ENCODE data around the gene NUDT5. TPM values are rescaled to one million over a fixed set of nuclear protein-coding genes. Genes with fewer than 3 reads are reported as not detected.
A peak's percentile ranks its signal among the peaks of the same experiment; 100 is the strongest.

NUDT5 gene
- total RNA-seq (2021; fragmentation: NEBNext Ultra II Directional; extraction: Animal tissue kit (Norgen Biotek cat#: 25700)) = 10 to 100 TPM; 49.4 to 59.7 (median 51.1) TPM
- long read RNA-seq, partial matches to known transcripts = 1 of 17 reads
- long read RNA-seq, other reads (novel, unspliced or antisense) = 16 of 17 reads

DNA sequence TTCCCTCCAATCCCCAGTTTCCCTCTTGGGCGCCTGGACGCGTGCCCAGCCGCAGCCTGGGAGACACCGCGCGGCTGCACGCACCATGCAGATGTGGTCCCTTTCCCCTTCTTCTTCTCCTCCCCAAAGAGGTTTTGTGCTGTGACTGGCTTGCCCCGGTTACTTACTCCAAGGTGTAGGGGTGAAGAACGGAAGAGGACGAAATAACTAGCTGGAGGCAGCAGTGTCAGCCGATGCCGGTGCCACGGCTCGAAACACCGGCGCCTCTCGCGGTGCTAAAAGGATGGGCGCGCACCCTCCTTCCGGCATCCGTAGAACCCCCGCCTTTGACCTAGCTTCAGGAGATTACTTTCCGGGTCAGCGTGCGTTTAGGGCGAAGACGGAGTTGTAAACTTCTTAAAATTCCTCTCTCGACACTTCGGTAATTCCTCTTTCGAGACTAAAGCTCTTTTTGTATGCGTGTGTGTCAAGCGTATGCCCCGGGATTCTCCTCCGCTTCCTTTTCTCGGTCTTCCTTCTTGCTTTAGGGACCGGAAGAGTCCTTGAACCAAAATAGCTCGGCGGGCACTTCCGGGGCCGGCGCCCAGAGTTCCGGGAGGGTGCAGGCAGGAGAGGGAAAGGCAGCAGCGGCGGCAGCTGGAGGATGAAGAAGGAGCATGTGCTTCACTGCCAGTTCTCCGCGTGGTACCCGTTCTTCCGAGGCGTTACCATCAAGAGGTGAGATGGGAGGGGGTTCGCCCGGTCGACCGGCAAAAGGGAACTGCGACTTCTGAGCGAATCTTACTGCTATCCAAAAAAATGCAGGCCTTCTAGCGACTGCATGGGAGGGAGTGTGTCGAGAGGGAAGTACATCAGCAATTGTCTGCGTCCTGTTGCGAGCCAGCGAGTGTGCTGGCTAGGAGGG, at the start of gene NUDT5, which contains the start of gene CDC123:
Gene NUDT5, minus strand, starts transcription at position 289 of the 904 bp plus-strand sequence. CDS start 9,600 bp downstream, outside the sequence.
Gene CDC123, plus strand, starts transcription at position 586 of the 904 bp plus-strand sequence. Its CDS starts 58 bp downstream, at position 644.
- peaks cover 50% of the 10 kb centered on the region for H3K4me1 Mint-ChIP-seq (ENCODE audit: low read depth)
- peaks cover 41% of the 10 kb centered on the region for H3K36me3 Mint-ChIP-seq (ENCODE audit: low read depth)
- peak; percentile 13; the same call in 1 of the 2 replicates for TF ChIP-seq CTCF (IDR thresholded peaks at IDR 0.05)
- H3K27ac Mint-ChIP-seq = peak within 1 kb of the TSS; percentile 98
- peak within 1 kb of the TSS; percentile 96 for H3K4me3 Mint-ChIP-seq
- H3K27me3 Mint-ChIP-seq (ENCODE audit: insufficient read depth) = no peaks in the 10 kb centered on the region
- H3K9me3 Mint-ChIP-seq = no peaks in the 10 kb centered on the region
- peak; percentile 82 for DNase-seq

DNA sequence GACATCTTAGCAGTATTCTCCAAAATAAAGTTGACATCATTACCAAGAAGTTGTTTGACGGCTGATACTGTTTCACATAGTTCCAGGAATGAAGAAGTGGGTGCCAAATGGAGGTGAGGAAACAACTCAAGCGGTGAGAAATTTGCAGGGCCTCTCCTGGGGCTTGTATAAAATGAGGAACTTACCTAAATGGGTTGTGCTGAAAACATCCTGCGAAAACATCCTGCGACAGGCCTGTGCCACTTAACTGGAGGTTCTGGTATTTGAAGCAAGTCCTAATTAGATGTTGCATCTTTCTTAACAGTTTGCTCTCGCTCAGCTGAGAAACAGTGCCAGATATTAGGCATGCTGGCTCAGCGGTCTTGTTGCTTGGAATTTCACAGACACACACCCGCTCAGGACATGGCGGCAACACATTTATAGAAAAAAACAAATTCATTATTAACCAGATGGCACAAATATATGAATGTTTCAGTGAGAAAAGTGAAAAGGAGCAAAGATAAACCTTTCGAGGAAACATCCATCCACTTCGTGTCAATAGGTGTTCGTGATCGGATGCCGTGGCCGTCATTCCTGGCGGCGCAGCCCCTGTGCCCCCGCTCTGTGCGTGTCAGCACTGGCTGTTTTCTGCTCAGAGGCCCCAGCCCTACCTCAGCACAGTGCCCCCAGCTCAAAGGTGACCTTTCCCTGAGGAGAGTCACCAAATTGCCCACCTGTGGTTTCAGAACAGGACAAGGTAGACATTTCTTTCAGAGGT, 48.4 kb upstream of the NUDT5 start:
- no peak for DNase-seq
- peaks cover 18% of the 10 kb centered on the region for H3K36me3 Mint-ChIP-seq (ENCODE audit: low read depth)
- no peaks in the 10 kb centered on the region for H3K9me3 Mint-ChIP-seq
- no peak overlapping the region for H3K4me3 Mint-ChIP-seq
- no peak for TF ChIP-seq CTCF (IDR thresholded peaks at IDR 0.05)
- no peak overlapping the region for H3K27ac Mint-ChIP-seq
- peaks cover 3% of the 10 kb centered on the region for H3K27me3 Mint-ChIP-seq (ENCODE audit: insufficient read depth)
- no peaks in the 10 kb centered on the region for H3K4me1 Mint-ChIP-seq (ENCODE audit: low read depth)

GRCh38 chr10:12241810-12242529, 46.3 kb upstream of the NUDT5 start:
- Mint-ChIP-seq H3K9me3 (no peaks in the 10 kb centered on the region), H3K4me3 (no peak overlapping the region), H3K27me3 (ENCODE audit: insufficient read depth) (no peaks in the 10 kb centered on the region; the same call in 1 of the 2 replicates), H3K27ac (peak overlapping the region; percentile 48), H3K36me3 (ENCODE audit: low read depth) (peaks cover 19% of the 10 kb centered on the region), H3K4me1 (ENCODE audit: low read depth) (no peaks in the 10 kb centered on the region)
- DNase-seq = no peak
- no peak for TF ChIP-seq CTCF (IDR thresholded peaks at IDR 0.05)

GRCh38 chr10:12238821-12239220, 43.1 kb upstream of the NUDT5 start:
- H3K27me3 Mint-ChIP-seq (ENCODE audit: insufficient read depth) = no peaks in the 10 kb centered on the region; the same call in 1 of the 2 replicates
- no peaks in the 10 kb centered on the region for H3K4me1 Mint-ChIP-seq (ENCODE audit: low read depth)
- no peak overlapping the region for H3K27ac Mint-ChIP-seq
- DNase-seq = no peak
- H3K9me3 Mint-ChIP-seq = no peaks in the 10 kb centered on the region
- no peak for TF ChIP-seq CTCF (IDR thresholded peaks at IDR 0.05)
- H3K4me3 Mint-ChIP-seq = no peak overlapping the region
- H3K36me3 Mint-ChIP-seq (ENCODE audit: low read depth) = peaks cover 21% of the 10 kb centered on the region

Data from HFFc6 (cell line).